H9 (cell line): ENCODE measurements around the gene ERMP1. TPM values are rescaled to one million over a fixed set of nuclear protein-coding genes. Genes with fewer than 3 reads are reported as not detected.

ENCODE experiments used
- DNase-seq: peaks from one replicate; pipeline ENCODE4 v3.0.0-alpha.2; 2017
- H2AFZ ChIP-seq: one replicate; pipeline ENCODE4 v1.6.1; 2013; ENCODE audit warnings: mild to moderate bottlenecking, low read length, control low read depth, moderate library complexity
- H2AK5ac ChIP-seq: 2 replicates; pipeline ENCODE4 v1.6.1; 2013; ENCODE audit warnings: low read length, control low read depth, mixed read lengths; ENCODE audit not compliant: insufficient read length
- H2BK120ac ChIP-seq: one replicate; pipeline ENCODE4 v1.6.1; 2013; ENCODE audit warnings: low read depth, mild to moderate bottlenecking, low read length, control low read depth, inconsistent platforms; ENCODE audit not compliant: poor library complexity, severe bottlenecking
- H2BK12ac ChIP-seq: 2 replicates; pipeline ENCODE4 v1.6.1; 2013; ENCODE audit warnings: low read length, control low read depth, mixed read lengths, low read depth; ENCODE audit not compliant: insufficient read length
- H2BK15ac ChIP-seq: 2 replicates; pipeline ENCODE4 v1.6.1; 2013; ENCODE audit warnings: low read depth, low read length, control low read depth
- H2BK20ac ChIP-seq: one replicate; pipeline ENCODE4 v1.6.1; 2013; ENCODE audit warnings: low read depth, mild to moderate bottlenecking, low read length, control low read depth, inconsistent platforms; ENCODE audit not compliant: poor library complexity, severe bottlenecking
- H2BK5ac ChIP-seq: 2 replicates; pipeline ENCODE4 v1.6.1; 2013; ENCODE audit warnings: low read length, control low read depth, mixed read lengths; ENCODE audit not compliant: insufficient read length
- H3K14ac ChIP-seq: 2 replicates; pipeline ENCODE4 v1.6.1; 2013; ENCODE audit warnings: low read length, control low read depth; ENCODE audit not compliant: insufficient read depth
- H3K18ac ChIP-seq: 2 replicates; pipeline ENCODE4 v1.6.1; 2013; ENCODE audit warnings: low read depth, mild to moderate bottlenecking, mixed read lengths, low read length, control low read depth; ENCODE audit not compliant: insufficient read length
- H3K23ac ChIP-seq: 2 replicates; pipeline ENCODE4 v1.6.1; 2013; ENCODE audit warnings: low read length, control low read depth, mixed read lengths, low read depth; ENCODE audit not compliant: insufficient read length
- H3K23me2 ChIP-seq: 2 replicates; pipeline ENCODE4 v1.6.1; 2013; ENCODE audit warnings: low read depth, mild to moderate bottlenecking, mixed read lengths, low read length, control low read depth; ENCODE audit not compliant: insufficient read length, poor library complexity, severe bottlenecking
- H3K27ac ChIP-seq: 2 replicates; pipeline ENCODE4 v1.5.1; 2013; ENCODE audit warnings: low read length, control low read depth, mixed read lengths, low read depth; ENCODE audit not compliant: insufficient read length
- H3K27me3 ChIP-seq: 2 replicates; pipeline ENCODE4 v1.6.1; 2013; ENCODE audit warnings: low read length, control low read depth, inconsistent platforms; ENCODE audit not compliant: insufficient read depth
- H3K4ac ChIP-seq: 2 replicates; pipeline ENCODE4 v1.6.1; 2013; ENCODE audit warnings: low read depth, mild to moderate bottlenecking, control low read depth, inconsistent platforms, low read length, moderate library complexity
- H3K4me1 ChIP-seq: 2 replicates; pipeline ENCODE4 v1.6.1; 2013; ENCODE audit warnings: low read length, control low read depth, inconsistent platforms; ENCODE audit not compliant: insufficient read depth
- H3K4me2 ChIP-seq: 2 replicates; pipeline ENCODE4 v1.6.1; 2013; ENCODE audit warnings: low read length, control low read depth, mixed read lengths; ENCODE audit not compliant: insufficient read length, insufficient read depth
- H3K56ac ChIP-seq: 2 replicates; pipeline ENCODE4 v1.6.1; 2013; ENCODE audit warnings: low read depth, mild to moderate bottlenecking, mixed read lengths, low read length, control low read depth; ENCODE audit not compliant: insufficient read length
- H3K79me1 ChIP-seq: 2 replicates; pipeline ENCODE4 v1.6.1; 2013; ENCODE audit warnings: low read depth, mild to moderate bottlenecking, moderate library complexity, low read length, control low read depth, inconsistent platforms; ENCODE audit not compliant: insufficient read depth, poor library complexity, severe bottlenecking
- H3K79me2 ChIP-seq: 2 replicates; pipeline ENCODE4 v1.6.1; 2013; ENCODE audit warnings: low read length, control low read depth, inconsistent platforms; ENCODE audit not compliant: insufficient read depth
- H3K9ac ChIP-seq: 2 replicates; pipeline ENCODE4 v1.6.1; 2013; ENCODE audit warnings: low read length, control low read depth, mixed read lengths; ENCODE audit not compliant: insufficient read length; ENCODE audit errors: extremely low read depth
- H3K9me3 ChIP-seq: one replicate; pipeline ENCODE4 v1.6.1; 2013; ENCODE audit warnings: low read depth, low read length, inconsistent platforms; ENCODE audit not compliant: control insufficient read depth
- H3T11ph ChIP-seq: one replicate; pipeline ENCODE4 v1.6.1; 2013; ENCODE audit warnings: mild to moderate bottlenecking, low read length, control low read depth, inconsistent platforms
- H4K20me1 ChIP-seq: one replicate; pipeline ENCODE4 v1.6.1; 2013; ENCODE audit not compliant: control insufficient read depth, insufficient read length, insufficient read depth
- H4K5ac ChIP-seq: 2 replicates; pipeline ENCODE4 v1.6.1; 2013; ENCODE audit warnings: low read depth, mild to moderate bottlenecking, mixed read lengths, low read length, control low read depth; ENCODE audit not compliant: insufficient read length
- H4K8ac ChIP-seq: replicated peaks from 2 replicates; pipeline ENCODE4 v1.6.1; 2013; ENCODE audit warnings: low read length, control low read depth, mixed read lengths, low read depth; ENCODE audit not compliant: insufficient read length
- H4K91ac ChIP-seq: 2 replicates; pipeline ENCODE4 v1.6.1; 2013; ENCODE audit warnings: low read depth, mild to moderate bottlenecking, moderate library complexity, mixed read lengths, low read length, control low read depth; ENCODE audit not compliant: insufficient read length
- H3K27ac Mint-ChIP-seq, 3 experiments: 2 replicates in 2 of 3; 3 replicates in 1 of 3; pipeline ENCODE4 v1.8.0; 2020 to 2021; ENCODE audit warnings: mixed read lengths in 3 of 3, mild to moderate bottlenecking in 1 of 3, moderate library complexity in 1 of 3
- H3K27me3 Mint-ChIP-seq: 2 replicates; pipeline ENCODE4 v1.8.0; 2021; ENCODE audit warnings: low read depth, mild to moderate bottlenecking, moderate library complexity, mixed read lengths
- H3K36me3 Mint-ChIP-seq, 3 experiments: 2 replicates in 2 of 3; 3 replicates in 1 of 3; pipeline ENCODE4 v1.8.0; 2020 to 2021; ENCODE audit warnings: low read depth in 3 of 3, mixed read lengths in 3 of 3; ENCODE audit not compliant: insufficient read depth in 1 of 3
- H3K4me1 Mint-ChIP-seq, 2 experiments: 2 replicates each; pipeline ENCODE4 v1.8.0; 2020; ENCODE audit warnings: mixed read lengths in 2 of 2
- H3K4me3 Mint-ChIP-seq, 2 experiments: 2 replicates in 1 of 2; 3 replicates in 1 of 2; pipeline ENCODE4 v1.8.0; 2020 to 2021; ENCODE audit warnings: mild to moderate bottlenecking in 2 of 2, mixed read lengths in 2 of 2, moderate library complexity in 1 of 2
- H3K9me3 Mint-ChIP-seq, 2 experiments: 2 replicates in 1 of 2; 3 replicates in 1 of 2; pipeline ENCODE4 v1.8.0; 2020; ENCODE audit warnings: mild to moderate bottlenecking in 2 of 2, mixed read lengths in 2 of 2, moderate library complexity in 1 of 2
- WGBS: extraction: QIAGEN DNeasy Blood & Tissue Kit; methylation state at CpG from one replicate; pipeline ENCODE4 v1.1.7; 2013; ENCODE audit warnings: missing lambda C conversion rate, low lambda C conversion rate, mixed read lengths; ENCODE audit not compliant: insufficient read length; ENCODE audit errors: extremely low coverage; 5-methylcytosine and 5-hydroxymethylcytosine counted together
- total RNA-seq: library from RNA; stranded (reverse); gene quantifications from 2 replicates; pipeline ENCODE4 v1.2.1, GENCODE V29; 2021
- TF ChIP-seq, protein P1 (sequence below): fragments of 200-600 bp; sonication (generic); conservative IDR thresholded peaks from 3 replicates; pipeline ENCODE4 v1.8.0; 2021; ENCODE audit warnings: antibody characterized with exemption, mild to moderate bottlenecking

Gene ERMP1
- total RNA-seq, 1 experiment from 2014 or later, result 20.2 TPM

- H4K5ac ChIP-seq, result no peak overlapping the region
- Mint-ChIP-seq H3K36me3 (peaks cover 0 to 14% (median 8%) of the 10 kb centered on the region in 3 experiments; a peak in 4 of 7 replicates), H3K27me3 (no peaks in the 10 kb centered on the region), H3K4me1 (no peaks in the 10 kb centered on the region), H3K27ac (no peak overlapping the region), H3K9me3 (no peaks in the 10 kb centered on the region), H3K4me3 (no peak overlapping the region)
- no peaks in the 10 kb centered on the region for H3K79me2 ChIP-seq
- no peak overlapping the region for H2BK15ac ChIP-seq
- no peak overlapping the region for H3K9ac ChIP-seq
- H3K4ac ChIP-seq, result no peak overlapping the region
- no peak overlapping the region for H2BK5ac ChIP-seq
- no CpG with 5 or more reads among the region's 2 CpGs for WGBS
- H2BK20ac ChIP-seq, result no peak overlapping the region
- H4K91ac ChIP-seq, result no peak overlapping the region
- H3K56ac ChIP-seq, result no peak overlapping the region
- H3K9me3 ChIP-seq, result no peaks in the 10 kb centered on the region
- H3T11ph ChIP-seq, result no peak overlapping the region
- no peak overlapping the region for H2AK5ac ChIP-seq
- H3K14ac ChIP-seq, result no peak overlapping the region
- TF ChIP-seq, protein P1, sequence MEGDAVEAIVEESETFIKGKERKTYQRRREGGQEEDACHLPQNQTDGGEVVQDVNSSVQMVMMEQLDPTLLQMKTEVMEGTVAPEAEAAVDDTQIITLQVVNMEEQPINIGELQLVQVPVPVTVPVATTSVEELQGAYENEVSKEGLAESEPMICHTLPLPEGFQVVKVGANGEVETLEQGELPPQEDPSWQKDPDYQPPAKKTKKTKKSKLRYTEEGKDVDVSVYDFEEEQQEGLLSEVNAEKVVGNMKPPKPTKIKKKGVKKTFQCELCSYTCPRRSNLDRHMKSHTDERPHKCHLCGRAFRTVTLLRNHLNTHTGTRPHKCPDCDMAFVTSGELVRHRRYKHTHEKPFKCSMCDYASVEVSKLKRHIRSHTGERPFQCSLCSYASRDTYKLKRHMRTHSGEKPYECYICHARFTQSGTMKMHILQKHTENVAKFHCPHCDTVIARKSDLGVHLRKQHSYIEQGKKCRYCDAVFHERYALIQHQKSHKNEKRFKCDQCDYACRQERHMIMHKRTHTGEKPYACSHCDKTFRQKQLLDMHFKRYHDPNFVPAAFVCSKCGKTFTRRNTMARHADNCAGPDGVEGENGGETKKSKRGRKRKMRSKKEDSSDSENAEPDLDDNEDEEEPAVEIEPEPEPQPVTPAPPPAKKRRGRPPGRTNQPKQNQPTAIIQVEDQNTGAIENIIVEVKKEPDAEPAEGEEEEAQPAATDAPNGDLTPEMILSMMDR, result no peak
- no peaks in the 10 kb centered on the region for H3K27me3 ChIP-seq
- no peaks in the 10 kb centered on the region for H3K4me1 ChIP-seq
- H3K23me2 ChIP-seq, result no peaks in the 10 kb centered on the region
- H3K23ac ChIP-seq, result no peak overlapping the region
- no peak overlapping the region for H3K27ac ChIP-seq
- no peak overlapping the region for H4K8ac ChIP-seq
- no peaks in the 10 kb centered on the region for H3K79me1 ChIP-seq
- no peak overlapping the region for H2BK120ac ChIP-seq
- H3K4me2 ChIP-seq, result no peak overlapping the region
- H2AFZ ChIP-seq, result no peak overlapping the region
- H2BK12ac ChIP-seq, result no peak overlapping the region
- H3K18ac ChIP-seq, result no peak overlapping the region
- DNase-seq, result no peak
- H4K20me1 ChIP-seq, result no peaks in the 10 kb centered on the region
Observed at GRCh38 chr9:5796298-5796697, 36.6 kb downstream of the ERMP1 start.
